RWPE2 (cell line): Measurements from ENCODE around the gene HES1.

Source experiments
- ATAC-seq: fragments of 200-7000 bp; cut with Tn5 transposase; 3 replicates; pipeline ENCODE4 v1.9.1; 2021; ENCODE audit warnings: low read depth
- DNase-seq: peaks from one replicate; pipeline ENCODE4 v3.0.0-alpha.2; 2020; ENCODE audit warnings: low spot score
- H3K27ac ChIP-seq: fragments of 450-650 bp; 2 replicates; pipeline ENCODE4 v1.5.1; 2017; ENCODE audit warnings: mild to moderate bottlenecking; ENCODE audit not compliant: poor library complexity, severe bottlenecking
- H3K27me3 ChIP-seq: fragments of 250-450 bp; sonication (Bioruptor Pico); 2 replicates; pipeline ENCODE4 v1.5.1; 2021; ENCODE audit warnings: mild to moderate bottlenecking, moderate library complexity; ENCODE audit not compliant: insufficient read depth, poor library complexity, severe bottlenecking
- H3K36me3 ChIP-seq: fragments of 250-450 bp; sonication (Bioruptor Pico); 2 replicates; pipeline ENCODE4 v1.5.1; 2020; ENCODE audit warnings: low read depth, mild to moderate bottlenecking, moderate library complexity
- H3K4me1 ChIP-seq: fragments of 250-450 bp; sonication (Bioruptor Pico); 2 replicates; pipeline ENCODE4 v1.5.1; 2021; ENCODE audit warnings: mild to moderate bottlenecking, moderate library complexity; ENCODE audit not compliant: insufficient read depth, poor library complexity, severe bottlenecking
- H3K4me3 ChIP-seq: fragments of 250-450 bp; sonication (Bioruptor Pico); 2 replicates; pipeline ENCODE4 v1.5.1; 2021; ENCODE audit warnings: mild to moderate bottlenecking, moderate library complexity; ENCODE audit not compliant: severe bottlenecking
- H3K9me3 ChIP-seq: fragments of 250-450 bp; sonication (Bioruptor Pico); 2 replicates; pipeline ENCODE4 v1.5.1; 2021; ENCODE audit warnings: mild to moderate bottlenecking, moderate library complexity; ENCODE audit not compliant: severe bottlenecking
- TF ChIP-seq, protein P1 (sequence below): fragments of 450-650 bp; IDR thresholded peaks from one replicate; pipeline ENCODE4 v1.5.1; 2017; ENCODE audit warnings: mild to moderate bottlenecking, moderate library complexity; ENCODE audit not compliant: poor library complexity, severe bottlenecking

The HES1 gene

DNA sequence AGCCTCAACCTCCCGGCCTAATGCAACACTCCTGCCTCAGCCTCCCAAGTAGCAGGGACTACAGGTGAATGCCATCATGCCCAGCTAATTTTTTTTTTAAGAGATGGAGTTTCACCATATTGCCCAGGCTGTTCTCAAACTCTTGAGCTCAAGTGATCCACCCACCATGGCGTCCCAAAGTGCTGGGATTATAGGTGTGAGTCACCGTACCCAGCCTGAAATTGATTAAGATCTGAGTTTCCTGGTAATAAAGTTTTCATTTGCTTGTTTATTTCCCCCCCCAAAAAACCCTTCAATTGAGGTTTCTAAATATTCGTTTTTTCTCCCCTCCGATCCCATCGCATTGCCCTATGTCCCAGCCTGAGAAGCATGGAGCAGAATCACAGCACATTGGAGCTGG, 39.0 kb downstream of the HES1 start:
- no peak for DNase-seq
- Histone ChIP-seq H3K4me3 (no peak overlapping the region), H3K36me3 (no peaks in the 10 kb centered on the region), H3K4me1 (no peaks in the 10 kb centered on the region), H3K9me3 (no peaks in the 10 kb centered on the region), H3K27me3 (no peaks in the 10 kb centered on the region), H3K27ac (no peak overlapping the region)
- TF ChIP-seq, protein P1, sequence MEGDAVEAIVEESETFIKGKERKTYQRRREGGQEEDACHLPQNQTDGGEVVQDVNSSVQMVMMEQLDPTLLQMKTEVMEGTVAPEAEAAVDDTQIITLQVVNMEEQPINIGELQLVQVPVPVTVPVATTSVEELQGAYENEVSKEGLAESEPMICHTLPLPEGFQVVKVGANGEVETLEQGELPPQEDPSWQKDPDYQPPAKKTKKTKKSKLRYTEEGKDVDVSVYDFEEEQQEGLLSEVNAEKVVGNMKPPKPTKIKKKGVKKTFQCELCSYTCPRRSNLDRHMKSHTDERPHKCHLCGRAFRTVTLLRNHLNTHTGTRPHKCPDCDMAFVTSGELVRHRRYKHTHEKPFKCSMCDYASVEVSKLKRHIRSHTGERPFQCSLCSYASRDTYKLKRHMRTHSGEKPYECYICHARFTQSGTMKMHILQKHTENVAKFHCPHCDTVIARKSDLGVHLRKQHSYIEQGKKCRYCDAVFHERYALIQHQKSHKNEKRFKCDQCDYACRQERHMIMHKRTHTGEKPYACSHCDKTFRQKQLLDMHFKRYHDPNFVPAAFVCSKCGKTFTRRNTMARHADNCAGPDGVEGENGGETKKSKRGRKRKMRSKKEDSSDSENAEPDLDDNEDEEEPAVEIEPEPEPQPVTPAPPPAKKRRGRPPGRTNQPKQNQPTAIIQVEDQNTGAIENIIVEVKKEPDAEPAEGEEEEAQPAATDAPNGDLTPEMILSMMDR, result no peak
- ATAC-seq, result no peak

GRCh38 chr3:194176274-194176991, 40.5 kb downstream of the HES1 start:
- H3K4me3 ChIP-seq, result no peak overlapping the region
- no peak for DNase-seq
- no peaks in the 10 kb centered on the region for H3K27me3 ChIP-seq

DNA sequence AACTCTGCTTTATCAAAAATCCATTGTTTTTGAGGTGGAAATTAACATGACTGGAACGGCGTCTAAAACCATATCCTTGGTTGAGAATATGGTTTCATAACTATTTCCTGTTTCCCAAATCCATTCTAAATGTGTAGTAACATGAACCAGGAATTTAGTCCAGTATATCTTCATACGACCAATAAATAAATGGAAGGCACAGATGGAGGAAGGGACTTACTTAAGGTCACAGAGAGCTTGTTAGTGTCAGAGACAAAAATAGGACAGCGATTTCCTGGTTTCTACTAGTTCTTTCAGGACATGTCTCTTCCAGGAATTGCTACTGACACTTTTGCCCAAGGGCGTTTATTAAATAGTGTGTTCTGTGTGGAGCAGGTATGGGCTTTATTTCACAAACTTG, 41.2 kb downstream of the HES1 start:
- TF ChIP-seq, protein P1, result no peak
- no peak overlapping the region for H3K27ac ChIP-seq
- DNase-seq (no peak), ATAC-seq (no peak)
- no peaks in the 10 kb centered on the region for H3K4me1 ChIP-seq
- no peak overlapping the region for H3K4me3 ChIP-seq
- no peaks in the 10 kb centered on the region for H3K36me3 ChIP-seq
- H3K9me3 ChIP-seq, result no peaks in the 10 kb centered on the region
- H3K27me3 ChIP-seq, result no peaks in the 10 kb centered on the region

More at GRCh38 chr3:194176274-194176991, 40.5 kb downstream of the HES1 start:
- Histone ChIP-seq H3K4me1 (no peaks in the 10 kb centered on the region), H3K27ac (no peak overlapping the region), H3K9me3 (no peaks in the 10 kb centered on the region), H3K36me3 (no peaks in the 10 kb centered on the region)
- TF ChIP-seq, protein P1, result no peak
- ATAC-seq, result no peak

DNA sequence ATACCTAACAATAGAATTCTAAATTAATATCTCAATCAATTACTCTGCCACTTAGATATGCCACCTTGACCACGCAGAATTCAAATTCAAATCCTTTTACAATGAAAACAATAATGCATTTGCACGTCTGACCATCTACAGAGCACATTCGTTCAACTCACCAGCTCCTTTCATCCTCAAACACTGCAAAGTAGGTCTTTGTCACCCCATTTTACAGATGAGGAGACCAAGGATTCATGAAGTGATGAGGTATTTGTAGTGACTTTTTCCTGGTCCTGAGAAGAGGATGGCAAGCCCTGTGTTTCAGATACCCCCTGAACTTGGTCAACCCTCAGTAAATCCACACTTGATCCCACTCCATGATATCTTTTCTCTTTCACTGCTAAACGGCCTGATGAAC, 42.2 kb downstream of the HES1 start:
- no peak for ATAC-seq
- DNase-seq, result no peak
- no peak overlapping the region for H3K4me3 ChIP-seq
- H3K27me3 ChIP-seq, result no peaks in the 10 kb centered on the region
- no peak overlapping the region for H3K27ac ChIP-seq
- TF ChIP-seq, protein P1, result no peak
- no peaks in the 10 kb centered on the region for H3K9me3 ChIP-seq
- no peaks in the 10 kb centered on the region for H3K4me1 ChIP-seq
- H3K36me3 ChIP-seq, result no peaks in the 10 kb centered on the region

GRCh38 chr3:194178669-194179068, 42.7 kb downstream of the HES1 start:
- TF ChIP-seq, protein P1, result no peak
- Histone ChIP-seq H3K36me3 (no peaks in the 10 kb centered on the region), H3K4me3 (no peak overlapping the region), H3K9me3 (no peaks in the 10 kb centered on the region), H3K27ac (no peak overlapping the region), H3K4me1 (no peaks in the 10 kb centered on the region), H3K27me3 (no peaks in the 10 kb centered on the region)
- DNase-seq (no peak), ATAC-seq (no peak)
